ENCODE results near the gene KIF16B. TPM values are rescaled to one million over a fixed set of nuclear protein-coding genes. Genes with fewer than 3 reads are reported as not detected.
"Not testable (repeated sequence)": the region's sequence is repeated elsewhere in the genome, so short reads cannot be mapped to it uniquely, and the experiment has no call there.

The KIF16B gene
- total RNA-seq, 1 donor = 13.4 TPM

- peak; percentile 1 for DNase-seq (ENCODE audit: low read depth)
- no peak for TF ChIP-seq CTCF (IDR thresholded peaks at IDR 0.05; ENCODE audit: insufficient read depth, low read depth, low read length)
- no peak overlapping the region for H3K4me3 ChIP-seq (ENCODE audit: low read depth, low read length)
Measured at GRCh38 chr20:16607364-16608276, 34.4 kb upstream of the KIF16B start.

- no peak for TF ChIP-seq CTCF (IDR thresholded peaks at IDR 0.05; ENCODE audit: insufficient read depth, low read depth, low read length)
- DNase-seq (ENCODE audit: low read depth) = no peak
- H3K4me3 ChIP-seq (ENCODE audit: low read depth, low read length) = no peak overlapping the region
Measured at GRCh38 chr20:16606468-16607070, 33.3 kb upstream of the KIF16B start.

DNA sequence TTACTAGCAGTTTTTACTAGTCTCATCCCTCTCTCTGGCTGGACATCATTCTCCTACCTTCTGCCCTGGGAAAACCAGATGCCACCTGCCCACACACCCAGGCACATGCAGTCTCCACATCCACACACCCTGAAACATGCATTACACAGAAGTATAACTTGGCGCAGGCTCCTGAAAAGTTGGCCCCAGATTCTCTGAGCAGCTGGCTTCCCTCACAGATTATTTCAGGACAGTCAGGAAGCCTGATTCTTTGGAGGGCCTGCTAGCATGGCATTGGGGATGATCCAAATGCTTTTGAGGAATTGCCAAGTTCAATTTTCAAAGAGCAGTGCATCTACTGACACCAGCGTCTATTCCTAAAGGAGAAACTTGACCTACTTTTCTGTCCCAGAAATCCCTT is 27.8 kb upstream of the KIF16B start:
- no peak overlapping the region for H3K4me3 ChIP-seq (ENCODE audit: low read depth, low read length)
- DNase-seq (ENCODE audit: low read depth) = no peak
- no peak for TF ChIP-seq CTCF (IDR thresholded peaks at IDR 0.05; ENCODE audit: insufficient read depth, low read depth, low read length)

DNA sequence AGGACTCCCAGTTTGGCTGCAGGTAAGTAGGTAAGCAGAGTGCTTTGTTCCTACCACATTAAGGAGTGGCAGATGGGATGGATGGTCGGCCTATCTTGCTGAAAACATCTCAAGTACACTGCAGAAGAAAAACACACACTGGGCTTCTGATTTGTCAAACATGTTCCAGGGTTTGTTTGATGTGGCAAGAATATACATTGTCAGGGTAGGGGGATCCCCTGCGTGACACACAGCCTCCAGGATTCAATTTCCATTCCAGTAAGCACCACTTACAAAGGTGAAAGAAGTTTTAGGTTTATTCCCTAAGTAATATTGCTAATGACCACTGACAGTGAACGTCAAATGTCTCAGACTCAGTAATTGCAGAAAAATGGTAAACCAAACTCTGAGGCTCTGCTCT is 26.0 kb upstream of the KIF16B start:
- TF ChIP-seq CTCF (IDR thresholded peaks at IDR 0.05; ENCODE audit: insufficient read depth, low read depth, low read length) = no peak
- H3K4me3 ChIP-seq (ENCODE audit: low read depth, low read length) = no peak overlapping the region
- no peak for DNase-seq (ENCODE audit: low read depth)

GRCh38 chr20:16596991-16597390 is 23.7 kb upstream of the KIF16B start:
- no peak for TF ChIP-seq CTCF (IDR thresholded peaks at IDR 0.05; ENCODE audit: insufficient read depth, low read depth, low read length)
- H3K4me3 ChIP-seq (ENCODE audit: low read depth, low read length) = no peak overlapping the region
- no peak for DNase-seq (ENCODE audit: low read depth)

DNA sequence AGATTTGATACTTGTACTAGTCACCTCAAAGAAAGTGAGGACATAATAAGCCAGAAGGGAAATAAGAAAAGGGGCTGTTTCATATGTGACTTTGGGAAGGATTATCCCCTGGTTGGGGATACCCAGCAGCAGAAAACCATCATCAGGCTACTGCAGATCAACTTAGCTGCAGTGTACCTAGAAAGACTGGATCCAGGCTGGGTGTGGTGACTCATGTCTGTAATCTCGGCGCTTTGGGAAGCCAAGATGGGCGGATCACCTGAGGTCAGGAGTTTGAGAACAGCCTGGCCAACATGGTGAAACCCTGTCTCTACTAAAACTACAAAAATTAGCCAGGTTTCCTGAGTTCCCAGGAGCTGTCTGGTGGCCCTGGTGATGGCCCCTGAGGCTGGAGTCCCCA is 23.2 kb upstream of the KIF16B start:
- not testable (repeated sequence) for DNase-seq (ENCODE audit: low read depth); H3K4me3 ChIP-seq (ENCODE audit: low read depth, low read length)

DNA sequence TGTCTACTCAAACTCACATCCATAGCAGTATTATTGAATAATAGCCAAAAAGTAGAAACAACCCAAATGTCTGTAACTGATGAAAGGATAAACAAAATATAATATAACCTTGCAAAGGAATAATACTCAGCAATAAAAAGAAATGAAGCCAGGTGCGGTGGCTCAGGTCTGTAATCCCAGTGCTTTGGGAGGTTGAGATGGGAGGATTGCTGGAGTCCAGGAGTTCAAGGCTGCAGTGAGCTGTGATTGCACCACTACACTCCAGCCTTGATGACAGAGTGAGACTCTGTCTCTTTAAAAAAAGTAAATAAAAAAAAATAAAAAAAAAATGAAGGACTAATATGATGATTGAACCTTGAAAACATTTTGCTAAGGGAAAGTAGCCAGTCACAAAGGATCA is 22.1 kb upstream of the KIF16B start:
- no peak for DNase-seq (ENCODE audit: low read depth)
- no peak for TF ChIP-seq CTCF (IDR thresholded peaks at IDR 0.05; ENCODE audit: insufficient read depth, low read depth, low read length)

More for the DNA sequence above, 22.1 kb upstream of the KIF16B start:
- no peak overlapping the region for H3K4me3 ChIP-seq (ENCODE audit: low read depth, low read length)
